GM13977 (cell line): ENCODE data around the gene CCL1.

Experiments
- DNase-seq: peaks from one replicate; pipeline ENCODE4 v3.0.0; 2012; ENCODE audit warnings: low spot score
- CTCF ChIP-seq: IDR thresholded peaks from 2 replicates; pipeline ENCODE4 v1.5.1; 2012; ENCODE audit warnings: mild to moderate bottlenecking, control low read depth; ENCODE audit not compliant: insufficient read depth; ENCODE audit errors: extremely low read depth, missing control alignments
- in situ Hi-C: fragments of 300-500 bp; cut with MboI; formaldehyde crosslinking; loops from one replicate; pipeline ENCODE4 v1.12.0; 2022; ENCODE audit warnings: low sequenced_read_pairs, low pct_unique_long_range_greater_than_20kb, mixed read lengths, inconsistent platforms; ENCODE audit not compliant: unreplicated experiment

CCL1 gene

GRCh38 chr17:34314279-34314678 is 48.8 kb downstream of the CCL1 start:
- no peak for DNase-seq
- TF ChIP-seq CTCF, result no peak
- in situ Hi-C loops, result no loop called here

GRCh38 chr17:34313164-34313563 is 49.9 kb downstream of the CCL1 start:
- no peak for TF ChIP-seq CTCF
- in situ Hi-C loops, result no loop called here

GRCh38 chr17:34312080-34312479 is 51.0 kb downstream of the CCL1 start:
- in situ Hi-C loops, result no loop called here
- TF ChIP-seq CTCF, result no peak
- no peak for DNase-seq

More at GRCh38 chr17:34313164-34313563, 49.9 kb downstream of the CCL1 start:
- no peak for DNase-seq

GRCh38 chr17:34311291-34311690 is 51.7 kb downstream of the CCL1 start:
- DNase-seq, result no peak
- in situ Hi-C loops, result no loop called here

More at GRCh38 chr17:34311291-34311690, 51.7 kb downstream of the CCL1 start:
- TF ChIP-seq CTCF, result no peak
